HG02970 (cell line): ENCODE data around the gene EPB41L2.

Source experiments
- ATAC-seq: cut with Tn5 transposase; IDR thresholded peaks from one replicate; pipeline ENCODE4 v1.9.1; 2021; ENCODE audit warnings: mild to moderate bottlenecking, moderate library complexity, moderate number of reproducible peaks; ENCODE audit not compliant: unreplicated experiment, low FRiP score

The EPB41L2 gene

GRCh38 chr6:130982135-130982534, 80.9 kb downstream of the EPB41L2 start:
- ATAC-seq: no peak

- ATAC-seq: no peak
Observed at GRCh38 chr6:130981409-130981808, 81.6 kb downstream of the EPB41L2 start.

DNA sequence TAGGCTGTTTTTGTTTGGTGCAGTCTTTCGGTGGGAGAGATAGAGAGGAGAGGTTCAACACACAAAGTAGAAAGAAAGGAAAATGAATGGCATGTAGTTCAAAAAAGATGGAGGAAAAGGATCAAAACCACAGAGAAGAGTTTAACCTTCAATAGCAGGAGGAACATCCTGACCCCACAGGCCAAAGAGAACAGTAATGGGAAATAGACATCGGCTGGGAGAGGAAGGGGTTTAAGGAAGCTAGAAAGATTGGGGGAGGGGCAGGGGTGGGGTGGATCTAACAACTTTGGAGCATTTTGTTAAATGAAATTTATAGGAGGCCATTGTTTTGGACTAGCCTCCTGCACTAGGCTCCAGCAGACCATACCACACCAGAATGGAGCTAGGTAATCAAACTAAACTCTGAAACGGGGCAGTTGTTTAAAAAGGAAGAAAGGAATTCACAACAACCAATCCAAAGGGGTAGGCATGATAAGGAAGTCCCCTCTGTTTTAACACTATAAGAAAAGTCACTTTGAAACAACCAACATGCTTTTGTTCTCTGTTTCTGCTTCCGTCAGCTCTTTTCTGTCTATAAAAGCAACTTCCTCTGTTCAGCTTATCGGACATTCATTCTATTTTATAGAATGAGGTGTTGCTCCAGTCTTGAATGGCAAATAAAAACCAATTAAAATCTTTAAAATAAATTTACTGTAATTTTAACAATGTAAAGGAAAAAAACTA, 82.6 kb downstream of the EPB41L2 start:
- no peak for ATAC-seq

DNA sequence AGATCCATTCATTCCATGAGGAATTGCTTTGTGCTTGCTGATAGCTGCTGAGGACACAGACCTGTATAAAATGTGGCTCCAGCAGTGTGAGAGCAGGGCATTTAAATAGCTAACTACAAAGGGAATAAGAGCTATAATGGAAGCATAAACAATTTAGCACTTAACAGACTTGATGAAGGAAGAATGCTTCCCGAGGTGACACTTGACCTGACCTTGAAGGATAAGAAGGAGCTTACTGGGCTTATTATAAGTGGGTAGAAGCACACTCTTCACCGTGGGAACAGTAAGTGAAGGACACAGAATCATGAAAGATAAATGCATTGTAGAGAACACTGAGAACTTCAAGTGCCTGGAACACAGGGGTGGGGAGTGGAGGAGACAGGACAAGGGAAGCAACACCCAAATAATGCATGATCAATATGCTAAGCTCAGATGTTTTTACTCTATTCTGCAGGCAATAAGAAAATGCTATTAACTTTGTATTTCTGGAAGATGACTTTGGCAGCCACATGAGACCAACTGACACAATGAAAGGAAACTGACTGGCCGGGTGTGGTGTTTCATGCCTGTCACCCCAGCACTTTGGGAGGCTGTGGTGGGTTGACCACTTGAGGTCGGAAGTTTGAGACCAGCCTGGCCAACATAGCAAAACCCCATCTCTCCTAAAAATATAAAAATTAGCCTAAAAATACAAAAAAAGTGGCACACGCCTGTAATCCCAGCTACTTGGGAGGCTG, 84.2 kb downstream of the EPB41L2 start:
- ATAC-seq: no peak

DNA sequence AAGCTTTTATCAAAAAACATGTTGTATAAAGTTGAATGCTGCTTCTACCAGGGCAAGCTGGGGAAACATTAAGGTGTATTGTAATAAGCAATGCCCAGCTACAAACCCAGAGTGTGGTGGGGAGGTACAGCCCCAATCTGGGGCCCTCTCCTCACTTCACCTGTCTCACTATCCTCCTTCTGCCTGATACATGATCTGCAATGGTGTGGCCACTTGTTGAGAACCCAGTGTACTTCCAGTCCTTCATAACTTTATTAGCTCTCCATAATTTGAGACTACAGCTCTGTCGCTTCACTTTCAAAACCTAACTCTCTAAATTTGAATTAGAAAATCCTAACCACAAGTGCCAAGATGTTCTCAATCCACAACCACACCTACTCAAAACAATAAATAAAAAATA, 84.9 kb downstream of the EPB41L2 start:
- no peak for ATAC-seq

- no peak for ATAC-seq
Observed at GRCh38 chr6:130975325-130975724, 87.7 kb downstream of the EPB41L2 start.

- no peak for ATAC-seq
Observed at GRCh38 chr6:130973521-130974277, 89.3 kb downstream of the EPB41L2 start.

DNA sequence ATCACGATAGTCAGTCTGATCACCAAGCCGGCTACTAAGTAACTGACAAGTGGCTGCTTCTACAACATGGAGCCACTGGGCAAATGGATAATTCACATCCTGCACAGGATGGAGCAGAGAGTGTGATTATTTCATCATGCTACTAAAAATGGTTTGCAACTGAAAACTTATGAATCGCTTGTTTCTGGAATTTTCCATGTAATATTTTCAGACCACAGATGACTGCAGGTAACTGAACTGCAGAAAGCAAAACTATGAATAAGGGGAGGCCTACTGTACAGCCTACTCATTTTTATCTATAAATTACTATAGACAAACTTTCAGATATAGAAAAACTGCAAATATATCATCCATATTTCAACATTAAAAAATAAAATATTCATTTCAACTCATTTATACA, 91.5 kb downstream of the EPB41L2 start:
- no peak for ATAC-seq

DNA sequence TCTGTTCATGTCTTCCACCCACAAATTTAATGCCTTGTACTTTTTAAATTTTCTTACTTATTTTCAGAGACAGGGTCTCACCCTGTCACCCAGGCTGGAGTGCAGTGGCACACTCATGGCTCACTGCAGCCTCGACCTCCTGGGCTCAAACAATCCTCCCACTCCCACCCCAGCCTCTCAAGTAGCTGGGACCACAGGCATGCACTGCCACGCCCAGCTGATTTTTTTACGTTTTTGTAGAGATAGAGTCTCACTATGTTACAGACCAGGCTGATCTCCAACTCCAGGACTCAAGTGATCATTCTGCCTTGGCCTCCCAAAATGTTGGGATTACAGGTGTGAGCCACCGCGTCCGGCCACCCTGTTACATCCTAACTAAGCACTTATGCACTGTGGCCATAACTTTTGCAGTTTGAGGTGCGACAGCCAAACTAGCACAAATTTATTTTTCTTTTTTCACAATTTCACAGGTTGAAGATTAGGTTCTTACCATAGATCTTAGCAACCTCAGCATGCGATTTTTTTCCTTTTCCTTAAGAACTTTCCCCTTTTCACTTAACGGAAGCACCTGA, 92.1 kb downstream of the EPB41L2 start:
- ATAC-seq: no peak

DNA sequence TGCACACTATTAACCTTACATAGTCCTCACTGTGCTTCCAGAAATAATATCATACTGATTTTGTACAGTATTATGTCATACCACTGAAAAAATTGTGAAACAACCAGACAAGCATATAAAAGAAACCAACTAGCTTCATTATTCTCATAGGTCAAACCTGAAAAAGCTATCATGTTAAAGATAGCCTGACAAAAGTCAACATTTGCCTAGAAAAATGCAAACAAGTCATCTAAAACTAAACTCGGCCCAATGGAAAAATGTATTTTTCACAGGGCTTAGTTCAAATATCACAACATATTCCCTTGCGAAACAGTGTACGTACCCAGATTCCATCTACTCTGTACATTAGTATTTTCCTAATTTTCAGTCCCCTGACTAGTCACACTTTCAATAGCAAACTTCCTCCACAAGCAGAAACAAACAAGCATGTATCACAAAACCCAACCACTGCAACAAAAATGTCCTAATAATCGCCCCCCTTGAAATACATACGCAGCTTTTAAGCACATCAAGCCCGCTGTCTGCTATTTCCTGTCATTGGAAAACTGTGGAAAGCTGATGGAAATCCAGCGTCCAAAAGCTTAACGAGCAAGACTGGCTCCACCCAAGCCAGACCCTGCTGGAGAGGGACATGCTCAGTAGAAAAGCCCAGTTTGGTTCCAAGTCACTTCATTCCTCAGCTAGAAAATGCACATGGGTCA, 93.1 kb downstream of the EPB41L2 start:
- no peak for ATAC-seq

- ATAC-seq: no peak
Observed at GRCh38 chr6:130969166-130969565, 93.9 kb downstream of the EPB41L2 start.

- ATAC-seq: no peak
Observed at GRCh38 chr6:130968476-130968875, 94.6 kb downstream of the EPB41L2 start.

GRCh38 chr6:130967502-130968445, 95.3 kb downstream of the EPB41L2 start:
- ATAC-seq: no peak

DNA sequence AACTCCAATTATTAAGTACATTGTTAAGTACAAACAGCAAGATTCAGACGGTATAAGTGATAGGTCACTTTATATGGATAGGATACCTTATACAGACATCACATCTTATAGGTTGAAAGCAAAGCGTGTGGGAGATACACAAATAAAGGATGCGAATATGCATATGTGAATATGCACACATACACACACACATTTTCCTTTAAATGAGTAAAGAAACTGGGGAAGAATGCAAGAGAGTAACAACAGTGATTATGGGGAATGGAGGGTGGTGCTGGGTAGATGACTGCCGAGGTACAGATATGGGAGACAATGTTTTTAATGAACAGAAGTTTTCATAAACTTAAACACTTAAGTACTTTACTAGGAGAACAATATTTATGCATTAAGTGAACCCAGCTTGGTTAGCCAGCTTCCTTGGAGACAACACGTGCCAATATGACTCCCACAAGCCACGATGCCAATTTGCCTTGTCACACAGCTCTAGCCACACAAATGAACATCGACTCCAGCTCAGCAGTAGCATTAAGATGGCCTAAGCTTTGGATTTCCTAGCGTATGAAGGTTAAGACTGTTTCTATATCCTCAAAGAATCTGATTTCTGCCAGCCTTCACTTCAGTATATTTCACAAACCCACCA, 96.6 kb downstream of the EPB41L2 start:
- no peak for ATAC-seq

- no peak for ATAC-seq
Observed at GRCh38 chr6:130965656-130966055, 97.4 kb downstream of the EPB41L2 start.

DNA sequence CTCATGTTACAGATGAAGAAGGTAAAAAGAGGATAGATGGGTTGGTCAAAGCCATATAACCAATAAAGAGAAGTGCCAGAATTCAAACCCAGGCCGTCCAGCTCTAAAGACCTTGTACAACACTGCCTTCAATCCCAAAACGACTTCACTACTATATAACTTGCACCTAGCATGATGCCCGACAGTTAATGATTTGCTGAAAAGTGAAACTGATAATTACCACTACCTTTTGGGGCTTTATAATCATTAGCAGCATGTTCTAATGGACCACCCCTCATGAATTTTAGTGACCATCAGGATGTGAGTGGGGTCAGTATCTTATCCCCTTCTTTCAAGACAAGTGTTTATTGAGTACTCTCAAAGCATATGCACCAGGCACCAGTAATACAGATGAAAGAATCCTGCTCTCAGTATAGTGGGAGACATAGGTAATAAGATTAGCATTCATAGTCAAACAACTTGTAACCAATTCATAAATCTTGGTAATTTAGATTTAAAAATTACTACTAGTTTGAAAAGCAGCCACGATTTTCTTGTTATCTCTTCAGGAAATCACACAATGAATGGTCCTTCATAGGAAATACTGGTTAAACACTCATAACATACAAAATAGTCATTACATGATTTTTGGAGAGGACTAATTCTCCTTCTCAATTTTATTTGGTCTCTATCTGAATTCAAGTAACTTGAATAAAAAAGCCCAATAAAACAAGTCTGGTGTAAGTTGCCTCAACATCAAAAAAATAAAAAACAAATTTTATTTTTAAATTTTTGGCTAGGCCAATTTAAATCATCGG, 98.0 kb downstream of the EPB41L2 start:
- no peak for ATAC-seq

DNA sequence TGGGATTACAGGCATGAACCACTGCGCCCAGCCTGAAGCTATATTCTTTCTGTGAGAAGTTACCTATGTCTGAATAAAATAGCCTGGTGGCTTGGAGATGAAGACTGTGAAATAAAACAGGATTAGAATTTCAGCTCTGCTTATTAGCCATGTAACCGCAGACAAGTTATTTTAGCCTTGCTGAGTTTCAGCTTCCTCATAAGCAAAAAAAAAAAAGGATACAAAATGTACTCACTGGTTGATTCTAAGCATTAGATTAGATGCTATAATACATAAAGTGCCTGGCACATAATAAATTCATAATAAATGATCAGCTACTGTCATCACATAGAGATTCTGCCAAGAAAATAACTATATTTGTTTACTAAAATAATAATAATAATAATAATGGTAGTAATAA, 98.8 kb downstream of the EPB41L2 start:
- ATAC-seq: no peak

- ATAC-seq: no peak
Observed at GRCh38 chr6:130962966-130963365, 100.1 kb downstream of the EPB41L2 start.
